ENCODE results near the gene KCNK4.

DNA sequence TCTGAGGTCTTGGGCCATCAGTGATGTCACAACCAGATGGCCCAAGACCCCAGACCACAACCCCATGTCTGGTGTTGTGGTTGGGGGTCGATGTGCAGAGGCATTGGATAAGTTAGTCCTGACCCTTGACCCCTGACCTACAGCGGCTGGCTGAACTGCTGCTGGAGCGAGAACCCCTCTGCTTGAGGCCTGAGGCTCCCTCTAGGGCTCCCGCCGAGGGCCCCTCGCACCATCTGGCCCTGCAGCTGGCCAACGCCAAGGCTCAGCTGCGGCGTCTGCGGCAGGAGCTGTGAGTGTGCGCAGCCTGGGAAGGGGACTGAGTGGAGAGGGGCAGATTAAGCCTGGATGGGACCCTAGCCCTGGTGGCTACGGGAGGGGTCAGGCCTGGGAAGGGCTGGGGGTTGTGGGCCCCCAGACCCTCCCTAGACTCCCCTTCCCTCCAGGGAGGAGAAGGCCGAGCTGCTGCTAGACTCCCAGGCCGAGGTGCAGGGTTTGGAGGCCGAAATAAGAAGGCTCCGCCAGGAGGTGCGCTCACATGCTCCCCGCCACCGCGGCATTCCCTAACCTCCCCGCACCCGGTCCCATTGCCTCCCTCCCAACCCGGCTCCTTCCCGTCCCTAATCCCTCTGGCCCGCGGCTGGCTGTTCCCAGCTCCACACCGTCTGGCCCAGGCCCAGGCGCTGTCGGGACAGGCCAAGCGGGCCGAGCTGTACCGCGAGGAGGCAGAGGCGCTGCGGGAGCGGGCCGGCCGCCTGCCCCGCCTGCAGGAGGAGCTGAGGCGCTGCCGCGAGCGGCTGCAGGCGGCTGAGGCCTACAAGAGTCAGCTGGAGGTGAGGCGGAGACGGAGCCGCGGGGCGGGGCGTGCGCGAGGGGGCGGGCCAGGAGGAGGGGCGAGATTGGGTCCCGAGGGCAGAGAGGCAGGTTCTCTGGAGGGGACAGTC, 51.0 kb downstream of the KCNK4 start:
- TF ChIP-seq, protein P1, sequence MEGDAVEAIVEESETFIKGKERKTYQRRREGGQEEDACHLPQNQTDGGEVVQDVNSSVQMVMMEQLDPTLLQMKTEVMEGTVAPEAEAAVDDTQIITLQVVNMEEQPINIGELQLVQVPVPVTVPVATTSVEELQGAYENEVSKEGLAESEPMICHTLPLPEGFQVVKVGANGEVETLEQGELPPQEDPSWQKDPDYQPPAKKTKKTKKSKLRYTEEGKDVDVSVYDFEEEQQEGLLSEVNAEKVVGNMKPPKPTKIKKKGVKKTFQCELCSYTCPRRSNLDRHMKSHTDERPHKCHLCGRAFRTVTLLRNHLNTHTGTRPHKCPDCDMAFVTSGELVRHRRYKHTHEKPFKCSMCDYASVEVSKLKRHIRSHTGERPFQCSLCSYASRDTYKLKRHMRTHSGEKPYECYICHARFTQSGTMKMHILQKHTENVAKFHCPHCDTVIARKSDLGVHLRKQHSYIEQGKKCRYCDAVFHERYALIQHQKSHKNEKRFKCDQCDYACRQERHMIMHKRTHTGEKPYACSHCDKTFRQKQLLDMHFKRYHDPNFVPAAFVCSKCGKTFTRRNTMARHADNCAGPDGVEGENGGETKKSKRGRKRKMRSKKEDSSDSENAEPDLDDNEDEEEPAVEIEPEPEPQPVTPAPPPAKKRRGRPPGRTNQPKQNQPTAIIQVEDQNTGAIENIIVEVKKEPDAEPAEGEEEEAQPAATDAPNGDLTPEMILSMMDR (IDR thresholded peaks at IDR 0.05) = peak; percentile 43
- TF ChIP-seq NR3C1 (IDR thresholded peaks at IDR 0.05) (no peak), ZC3H11A (IDR thresholded peaks at IDR 0.05) (no peak), JUN (IDR thresholded peaks at IDR 0.05) (peak in 1 of 2 experiments; percentile 54; a peak in 1 of 5 replicates), CHD2 (IDR thresholded peaks at IDR 0.05; ENCODE audit: low read length, partially characterized antibody) (no peak), POLR2A (IDR thresholded peaks at IDR 0.05; ENCODE audit: low read length) (peak; percentile 85), MYC (IDR thresholded peaks at IDR 0.05; ENCODE audit: borderline replicate concordance, low read length) (no peak), RAD21 (conservative IDR thresholded peaks at IDR 0.05 in 1 of 2, IDR thresholded peaks at IDR 0.05 in 1 of 2) (peak; percentile 27 to 44; a peak in 3 of 5 replicates)
- TF ChIP-seq, protein P2, sequence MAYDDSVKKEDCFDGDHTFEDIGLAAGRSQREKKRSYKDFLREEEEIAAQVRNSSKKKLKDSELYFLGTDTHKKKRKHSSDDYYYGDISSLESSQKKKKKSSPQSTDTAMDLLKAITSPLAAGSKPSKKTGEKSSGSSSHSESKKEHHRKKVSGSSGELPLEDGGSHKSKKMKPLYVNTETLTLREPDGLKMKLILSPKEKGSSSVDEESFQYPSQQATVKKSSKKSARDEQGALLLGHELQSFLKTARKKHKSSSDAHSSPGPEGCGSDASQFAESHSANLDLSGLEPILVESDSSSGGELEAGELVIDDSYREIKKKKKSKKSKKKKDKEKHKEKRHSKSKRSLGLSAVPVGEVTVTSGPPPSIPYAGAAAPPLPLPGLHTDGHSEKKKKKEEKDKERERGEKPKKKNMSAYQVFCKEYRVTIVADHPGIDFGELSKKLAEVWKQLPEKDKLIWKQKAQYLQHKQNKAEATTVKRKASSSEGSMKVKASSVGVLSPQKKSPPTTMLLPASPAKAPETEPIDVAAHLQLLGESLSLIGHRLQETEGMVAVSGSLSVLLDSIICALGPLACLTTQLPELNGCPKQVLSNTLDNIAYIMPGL (CRISPR knock-in tag; IDR thresholded peaks at IDR 0.05; ENCODE audit: borderline replicate concordance) = 0 out of 2 replicates have a peak, but pooled peaks have one; percentile 28

Measured in A549 (cell line).